Tibial nerve (tissue), 3 donors: ENCODE results near the gene SLC6A9.

Experiments
- POLR2A ChIP-seq, 2 donors: fragments of 450-650 bp; IDR thresholded peaks; one replicate each; pipeline ENCODE4 v1.6.1; 2017; ENCODE audit warnings: antibody characterized with exemption in 2 of 2, mild to moderate bottlenecking in 2 of 2, moderate library complexity in 2 of 2
- TF ChIP-seq, protein P1 (sequence below), 5 experiments: fragments of 200-600 bp in 3 of 5; fragments of 450-650 bp in 2 of 5; sonication (generic) in 3 of 5; IDR thresholded peaks; one replicate each; pipeline ENCODE4 v1.5.1; 2016 to 2019; ENCODE audit warnings: antibody characterized with exemption in 5 of 5, mild to moderate bottlenecking in 3 of 5, moderate library complexity in 2 of 5

DNA sequence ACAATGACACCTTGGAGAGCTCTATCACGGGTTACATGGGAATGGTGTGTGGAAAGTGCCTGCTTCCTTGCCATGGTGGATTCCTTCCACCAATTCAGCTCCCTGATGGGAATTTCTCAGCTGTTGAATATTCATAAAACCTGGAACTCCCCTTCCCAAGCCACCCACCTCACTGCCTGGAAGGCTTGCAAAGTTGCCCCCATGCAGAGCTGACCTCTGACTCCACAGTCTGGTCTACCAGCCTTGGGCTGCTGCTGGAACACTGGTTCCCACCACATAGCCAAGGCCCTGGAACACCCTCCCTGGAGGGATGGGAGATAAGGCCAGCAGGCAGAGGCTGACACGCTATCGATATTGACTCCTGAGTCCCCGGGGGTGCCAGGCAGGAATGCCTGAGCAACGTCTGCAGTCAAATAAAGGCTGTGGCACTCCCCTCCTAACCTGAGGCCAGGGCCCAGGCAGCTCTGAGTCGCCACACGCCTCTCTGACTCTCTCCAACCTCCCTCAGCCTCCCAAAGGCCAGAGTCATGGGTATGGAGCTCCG lies 31.1 kb downstream of the SLC6A9 start:
- TF ChIP-seq, protein P1, sequence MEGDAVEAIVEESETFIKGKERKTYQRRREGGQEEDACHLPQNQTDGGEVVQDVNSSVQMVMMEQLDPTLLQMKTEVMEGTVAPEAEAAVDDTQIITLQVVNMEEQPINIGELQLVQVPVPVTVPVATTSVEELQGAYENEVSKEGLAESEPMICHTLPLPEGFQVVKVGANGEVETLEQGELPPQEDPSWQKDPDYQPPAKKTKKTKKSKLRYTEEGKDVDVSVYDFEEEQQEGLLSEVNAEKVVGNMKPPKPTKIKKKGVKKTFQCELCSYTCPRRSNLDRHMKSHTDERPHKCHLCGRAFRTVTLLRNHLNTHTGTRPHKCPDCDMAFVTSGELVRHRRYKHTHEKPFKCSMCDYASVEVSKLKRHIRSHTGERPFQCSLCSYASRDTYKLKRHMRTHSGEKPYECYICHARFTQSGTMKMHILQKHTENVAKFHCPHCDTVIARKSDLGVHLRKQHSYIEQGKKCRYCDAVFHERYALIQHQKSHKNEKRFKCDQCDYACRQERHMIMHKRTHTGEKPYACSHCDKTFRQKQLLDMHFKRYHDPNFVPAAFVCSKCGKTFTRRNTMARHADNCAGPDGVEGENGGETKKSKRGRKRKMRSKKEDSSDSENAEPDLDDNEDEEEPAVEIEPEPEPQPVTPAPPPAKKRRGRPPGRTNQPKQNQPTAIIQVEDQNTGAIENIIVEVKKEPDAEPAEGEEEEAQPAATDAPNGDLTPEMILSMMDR (IDR thresholded peaks at IDR 0.05), result no peak
- no peak for TF ChIP-seq POLR2A (IDR thresholded peaks at IDR 0.05)
